H1 (cell line): ENCODE data around the gene ARHGEF1. TPM values are rescaled to one million over a fixed set of nuclear protein-coding genes. Genes with fewer than 3 reads are reported as not detected.
A peak's percentile ranks its signal among the peaks of the same experiment; 100 is the strongest.

Experiments
- CTCF ChIA-PET: fragments of 300-600 bp; sonication (Branson Sonifier 250); formaldehyde crosslinking; loops from one replicate; lab custom pipeline; 2021; ENCODE audit not compliant: partially characterized antibody; lab: Charles Lee
- POLR2A ChIA-PET: fragments of 300-600 bp; sonication (Branson Sonifier 250); formaldehyde crosslinking; loops from one replicate; lab custom pipeline; 2021; ENCODE audit warnings: inconsistent platforms; ENCODE audit not compliant: partially characterized antibody; lab: Charles Lee
- DNase-seq, 2 experiments: peaks; one replicate each; pipeline versions ENCODE4 v3.0.0 to v3.0.0-alpha.2; 2010 to 2022; ENCODE audit warnings: low spot score in 2 of 2, low read depth in 1 of 2, mixed read lengths in 1 of 2
- FAIRE-seq: peaks from 2 replicates; lab custom pipeline; 2011; peaks lifted over from hg19 to GRCh38; lab: Jason Lieb, UNC
- H2AFZ ChIP-seq: 2 replicates; pipeline ENCODE4 v1.8.1; 2012; ENCODE audit warnings: low read length, inconsistent platforms
- H2AK5ac ChIP-seq: 2 replicates; pipeline ENCODE4 v1.6.1; 2013; ENCODE audit warnings: low read depth, low read length
- H2BK120ac ChIP-seq: replicated peaks from 2 replicates; pipeline ENCODE3; 2013; ENCODE audit warnings: low read depth, low read length, inconsistent platforms
- H2BK12ac ChIP-seq: 2 replicates; pipeline ENCODE4 v1.6.1; 2013; ENCODE audit warnings: low read depth, low read length
- H2BK15ac ChIP-seq: 2 replicates; pipeline ENCODE4 v1.6.1; 2013; ENCODE audit warnings: low read length
- H2BK20ac ChIP-seq: 2 replicates; pipeline ENCODE4 v1.6.1; 2013; ENCODE audit warnings: low read length
- H2BK5ac ChIP-seq: 2 replicates; pipeline ENCODE4 v1.6.1; 2013; ENCODE audit warnings: low read depth, low read length
- H3K14ac ChIP-seq: 2 replicates; pipeline ENCODE4 v1.6.1; 2013; ENCODE audit warnings: inconsistent platforms; ENCODE audit not compliant: insufficient read length
- H3K18ac ChIP-seq: 2 replicates; pipeline ENCODE4 v1.6.1; 2013; ENCODE audit warnings: low read length; ENCODE audit errors: extremely low read depth
- H3K23ac ChIP-seq: 2 replicates; pipeline ENCODE4 v1.6.1; 2013; ENCODE audit warnings: inconsistent platforms; ENCODE audit not compliant: insufficient read length
- H3K23me2 ChIP-seq: 2 replicates; pipeline ENCODE4 v1.6.1; 2013; ENCODE audit warnings: low read depth, low read length
- H3K27ac ChIP-seq: 2 replicates; pipeline ENCODE4 v1.6.1; 2011; ENCODE audit warnings: low read depth, low read length, inconsistent platforms
- H3K27me3 ChIP-seq, 4 experiments: replicated peaks in 1 of 4; 1 replicate in 1 of 4; 2 replicates in 3 of 4; pipeline versions ENCODE4 v1.6.1 to v1.8.1; 2011 to 2013; ENCODE audit warnings: low read length in 3 of 4, mild to moderate bottlenecking in 3 of 4, inconsistent platforms in 2 of 4, mixed read lengths in 2 of 4, moderate library complexity in 1 of 4; ENCODE audit not compliant: control insufficient read depth in 3 of 4, insufficient read depth in 3 of 4; ENCODE audit errors: extremely low read depth in 1 of 4
- H3K36me3 ChIP-seq, 4 experiments: 2 replicates each; pipeline versions ENCODE4 v1.6.1 to v1.8.1; 2011 to 2013; ENCODE audit warnings: mild to moderate bottlenecking in 4 of 4, low read length in 3 of 4, moderate library complexity in 2 of 4, control low read depth in 1 of 4, inconsistent platforms in 1 of 4; ENCODE audit not compliant: insufficient read depth in 4 of 4, control insufficient read depth in 2 of 4
- H3K4ac ChIP-seq: replicated peaks from 2 replicates; pipeline ENCODE3; 2013; ENCODE audit warnings: low read length, low read depth, mixed read lengths, inconsistent platforms; ENCODE audit not compliant: insufficient read length
- H3K4me1 ChIP-seq, 4 experiments: replicated peaks in 1 of 4; 1 replicate in 1 of 4; 2 replicates in 3 of 4; pipeline versions ENCODE4 v1.6.1 to v1.8.1; 2011 to 2013; ENCODE audit warnings: low read length in 3 of 4, inconsistent platforms in 2 of 4, mixed read lengths in 1 of 4; ENCODE audit not compliant: insufficient read depth in 4 of 4, control insufficient read depth in 3 of 4
- H3K4me2 ChIP-seq, 2 experiments: 2 replicates each; pipeline versions ENCODE4 v1.6.1 to v1.8.1; 2011 to 2013; ENCODE audit warnings: low read depth in 2 of 2, low read length in 2 of 2, control low read depth in 1 of 2, inconsistent platforms in 1 of 2, mild to moderate bottlenecking in 1 of 2; ENCODE audit not compliant: insufficient read depth in 1 of 2
- H3K4me3 ChIP-seq, 4 experiments: fragments of 200-600, 300-600 bp in 1 of 4; sonication (generic), shearing (Covaris generic), sonication (Bioruptor Twin) in 1 of 4; 2 replicates each; pipeline versions ENCODE4 v1.5.1 to v1.8.1; 2011 to 2016; ENCODE audit warnings: low read length in 4 of 4, low read depth in 3 of 4, control low read depth in 2 of 4, inconsistent platforms in 2 of 4, mild to moderate bottlenecking in 2 of 4, mixed read lengths in 1 of 4, moderate library complexity in 1 of 4; ENCODE audit not compliant: insufficient read depth in 2 of 4; ENCODE audit errors: extremely low read depth in 1 of 4
- H3K56ac ChIP-seq: replicated peaks from 2 replicates; pipeline ENCODE3; 2013; ENCODE audit warnings: low read depth, mild to moderate bottlenecking, mixed read lengths, low read length, inconsistent platforms; ENCODE audit not compliant: insufficient read length
- H3K79me1 ChIP-seq: 2 replicates; pipeline ENCODE4 v1.6.1; 2013; ENCODE audit warnings: low read depth, low read length, control low read depth
- H3K79me2 ChIP-seq, 2 experiments: 2 replicates each; pipeline versions ENCODE4 v1.6.1 to v1.8.1; 2012 to 2013; ENCODE audit warnings: low read length in 2 of 2, mild to moderate bottlenecking in 2 of 2, inconsistent platforms in 1 of 2; ENCODE audit not compliant: insufficient read depth in 2 of 2, control insufficient read depth in 1 of 2
- H3K9ac ChIP-seq, 4 experiments: replicated peaks in 1 of 4; 1 replicate in 1 of 4; 2 replicates in 3 of 4; pipeline versions ENCODE4 v1.6.1 to v1.8.1; 2011 to 2013; ENCODE audit warnings: low read depth in 3 of 4, low read length in 3 of 4, control low read depth in 2 of 4, mild to moderate bottlenecking in 2 of 4, moderate library complexity in 2 of 4, inconsistent platforms in 1 of 4; ENCODE audit errors: extremely low read depth in 1 of 4
- H3K9me3 ChIP-seq, 2 experiments: 2 replicates each; pipeline versions ENCODE4 v1.6.1 to v1.8.1; 2012 to 2013; ENCODE audit warnings: mild to moderate bottlenecking in 2 of 2, moderate library complexity in 2 of 2, control low read depth in 1 of 2, inconsistent platforms in 1 of 2, low read depth in 1 of 2, low read length in 1 of 2, mixed read lengths in 1 of 2; ENCODE audit not compliant: insufficient read depth in 2 of 2
- H4K20me1 ChIP-seq, 2 experiments: replicated peaks in 1 of 2; 2 replicates each; pipeline versions ENCODE3 to v1.8.1; 2011 to 2013; ENCODE audit warnings: inconsistent platforms in 2 of 2, low read length in 2 of 2, mild to moderate bottlenecking in 1 of 2; ENCODE audit not compliant: insufficient read depth in 2 of 2, control insufficient read depth in 1 of 2
- H4K5ac ChIP-seq: 2 replicates; pipeline ENCODE4 v1.6.1; 2013; ENCODE audit warnings: low read length, low read depth, mixed read lengths, inconsistent platforms; ENCODE audit not compliant: insufficient read length
- H4K8ac ChIP-seq: 2 replicates; pipeline ENCODE4 v1.8.0; 2013; ENCODE audit warnings: mild to moderate bottlenecking, moderate library complexity, low read length, inconsistent platforms; ENCODE audit not compliant: insufficient read depth; ENCODE audit errors: extremely low read depth
- H4K91ac ChIP-seq: replicated peaks from 2 replicates; pipeline ENCODE3; 2013; ENCODE audit warnings: low read length, mixed read lengths, inconsistent platforms; ENCODE audit not compliant: insufficient read length
- KDM5A ChIP-seq: fragments of 200-600 bp; IDR thresholded peaks from 2 replicates; pipeline ENCODE4 v1.7.1; 2012; ENCODE audit warnings: mild to moderate bottlenecking, low read length, inconsistent platforms, mixed read lengths
- POLR2AphosphoS5 ChIP-seq: IDR thresholded peaks from 2 replicates; pipeline ENCODE4 v1.6.1; 2011; ENCODE audit warnings: low read depth, low read length
- WGBS, 2 experiments: shearing (Covaris generic) in 1 of 2; methylation state at CpG; one replicate each; pipeline versions ENCODE4 v1.1.6 to v1.1.7; 2013 to 2015; ENCODE audit warnings: low lambda C conversion rate in 2 of 2, mixed read lengths in 2 of 2, inconsistent platforms in 1 of 2, low coverage in 1 of 2, missing lambda C conversion rate in 1 of 2; ENCODE audit not compliant: insufficient replicate concordance in 2 of 2, insufficient coverage in 1 of 2, insufficient read length in 1 of 2; ENCODE audit errors: extremely low coverage in 1 of 2, missing lambda C conversion rate in 1 of 2; 5-methylcytosine and 5-hydroxymethylcytosine counted together
- polyA plus RNA-seq, 7 experiments: library from polyadenylated mRNA; depleted of rRNA in 3 of 7; stranded (reverse) in 5 of 7; unstranded in 2 of 7; fragments of >200 nt in 5 of 7; fragments of 200-250 nt in 2 of 7; gene quantifications; 1 replicate in 5 of 7; 2 replicates in 1 of 7; 4 replicates in 1 of 7; pipeline versions ENCODE4 v1.2.1 to v1.2.3, GENCODE V29; 2011 to 2013; ENCODE audit warnings: missing spikeins in 2 of 7, mixed read lengths in 2 of 7
- total RNA-seq: library from RNA; stranded (reverse); fragmentation: NEBNext Ultra II Directional; extraction: Animal tissue kit (Norgen Biotek cat#: 25700); gene quantifications from 2 replicates; pipeline ENCODE4 v1.2.1, GENCODE V29; 2021

The ARHGEF1 gene
- total and polyA plus RNA-seq, 2 of the 8 experiments (the other 6 are each of a cell fraction or from before 2014, with no cell fraction given): 23.0 to 49.0 TPM

DNA sequence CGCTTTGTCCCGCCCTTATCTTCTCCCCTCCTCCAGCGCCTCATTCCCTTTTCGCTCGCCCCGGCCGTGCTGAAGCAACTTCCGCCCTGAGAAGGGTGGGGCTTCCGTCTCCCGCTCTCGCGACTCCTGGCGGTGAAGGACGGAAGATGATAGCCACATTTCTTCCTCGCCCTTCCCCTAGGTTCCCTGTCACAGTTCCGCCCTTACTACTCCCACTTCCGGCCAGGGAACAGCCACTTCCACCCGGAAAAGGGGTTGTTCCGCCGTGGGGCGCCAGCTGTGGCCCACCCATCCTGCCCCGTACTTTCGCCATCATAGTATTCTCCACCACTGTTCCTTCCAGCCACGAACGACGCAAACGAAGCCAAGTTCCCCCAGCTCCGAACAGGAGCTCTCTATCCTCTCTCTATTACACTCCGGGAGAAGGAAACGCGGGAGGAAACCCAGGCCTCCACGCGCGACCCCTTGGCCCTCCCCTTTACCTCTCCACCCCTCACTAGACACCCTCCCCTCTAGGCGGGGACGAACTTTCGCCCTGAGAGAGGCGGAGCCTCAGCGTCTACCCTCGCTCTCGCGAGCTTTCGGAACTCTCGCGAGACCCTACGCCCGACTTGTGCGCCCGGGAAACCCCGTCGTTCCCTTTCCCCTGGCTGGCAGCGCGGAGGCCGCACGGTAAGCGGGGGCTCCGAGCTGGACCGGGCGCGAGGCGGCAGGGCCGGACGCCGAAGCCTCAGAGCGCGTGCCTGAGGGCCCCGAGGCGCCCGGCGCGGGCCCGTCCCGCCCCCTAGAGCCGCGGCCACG lies 23.2 kb upstream of the ARHGEF1 start, which contains the start of gene RPS19:
TSS of gene RPS19 (plus strand) at position 638 of the 801 bp plus-strand sequence. CDS start 520 bp downstream, outside the sequence.
- peak within 1 kb of the TSS; percentile 36; the same call in 1 of the 2 replicates for H2BK15ac ChIP-seq
- H3K27ac ChIP-seq: peak within 1 kb of the TSS; percentile 95
- peak within 1 kb of the TSS; percentile 81 to 99 (median 96) for H3K4me3 ChIP-seq
- peak within 1 kb of the TSS; percentile 94 for H4K8ac ChIP-seq
- H3K18ac ChIP-seq: peak within 1 kb of the TSS; percentile 92
- H2BK5ac ChIP-seq: peak within 1 kb of the TSS; percentile 98
- H3K23me2 ChIP-seq: peaks cover 6% of the 10 kb centered on the region
- peak within 1 kb of the TSS; percentile 38 for H2BK120ac ChIP-seq
- no peak within 1 kb of the TSS for H2AFZ ChIP-seq
- peaks cover 18% of the 10 kb centered on the region for H3K79me1 ChIP-seq
- ChIA-PET CTCF (interaction anchor here (0.5 to 2.7 kb wide), 8 partner anchors 9 to 107 kb away, joined by 3 to 12 read pairs (median 6); partner anchors contain the start of gene RABAC1), POLR2A (interaction anchor here (0.5 to 7.9 kb wide), 43 partner anchors 9 to 1200 kb away, joined by 3 to 200 read pairs (median 4); partner anchors contain the start of genes ARHGEF1, B3GNT8, CD79A and DMAC2)
- no peaks in the 10 kb centered on the region for H3K27me3 ChIP-seq
- peaks cover 3 to 26% (median 14%) of the 10 kb centered on the region in 4 experiments for H3K4me1 ChIP-seq
- DNase-seq (peak; percentile 98 to 99), FAIRE-seq (peak; percentile 50)
- no peak within 1 kb of the TSS for H3K23ac ChIP-seq
- peaks cover 22 to 47% of the 10 kb centered on the region in 2 experiments for H3K79me2 ChIP-seq
- peak within 1 kb of the TSS; percentile 78 for H2AK5ac ChIP-seq
- peak within 1 kb of the TSS; percentile 92 to 97 for H3K4me2 ChIP-seq
- no peak within 1 kb of the TSS for H2BK12ac ChIP-seq
- H4K5ac ChIP-seq: peak within 1 kb of the TSS; percentile 75
- H3K56ac ChIP-seq: peak within 1 kb of the TSS; percentile 93
- no peaks in the 10 kb centered on the region for H3K9me3 ChIP-seq
- peaks cover 16 to 21% of the 10 kb centered on the region in 2 experiments for H4K20me1 ChIP-seq
- peak within 1 kb of the TSS; percentile 96 for H4K91ac ChIP-seq
- H3K14ac ChIP-seq: no peak within 1 kb of the TSS
- 1% methylated on average over 36 of the region's 76 CpGs; no CpG with 5 or more reads in 1 of the 2 experiments for WGBS, 2 experiments
- H2BK20ac ChIP-seq: no peak within 1 kb of the TSS
- peak within 1 kb of the TSS; percentile 100 for H3K4ac ChIP-seq
- H3K9ac ChIP-seq: peak within 1 kb of the TSS; percentile 98 to 100 (median 99)
- H3K36me3 ChIP-seq: peaks cover 37 to 44% (median 40%) of the 10 kb centered on the region in 4 experiments
- no peak; the same call in 1 of the 2 replicates for TF ChIP-seq KDM5A
- TF ChIP-seq POLR2AphosphoS5: peak; percentile 96
